CD4-positive, alpha-beta T cell (primary cell): ENCODE results near the gene IGF1R. TPM values are rescaled to one million over a fixed set of nuclear protein-coding genes. Genes with fewer than 3 reads are reported as not detected.

Experiments
- ATAC-seq: fragments of 200-7000 bp; cut with Tn5 transposase; one replicate; pipeline ENCODE4 v1.10.0; 2022; ENCODE audit warnings: mild to moderate bottlenecking; ENCODE audit not compliant: poor library complexity
- CTCF ChIA-PET: fragments of 350-600 bp; sonication (Branson Sonifier 250); formaldehyde crosslinking; loops from one replicate; lab custom pipeline; 2021; ENCODE audit warnings: antibody characterized with exemption, inconsistent platforms; lab: Charles Lee
- POLR2A ChIA-PET: fragments of 350-600 bp; sonication (Branson Sonifier 250); formaldehyde crosslinking; loops from one replicate; lab custom pipeline; 2021; ENCODE audit warnings: antibody characterized with exemption, inconsistent platforms; lab: Charles Lee
- DNase-seq, 14 experiments: peaks; one replicate each; pipeline ENCODE4 v3.0.0-alpha.2; 2013 to 2020; ENCODE audit warnings: mixed read lengths in 2 of 14
- H3K27ac ChIP-seq, 2 donors: one replicate each; pipeline versions ENCODE4 v1.5.1 to v1.7.0; 2013; ENCODE audit warnings: low read length in 2 of 2, low read depth in 1 of 2, mild to moderate bottlenecking in 1 of 2
- H3K27me3 ChIP-seq, 2 experiments: 1 replicate in 1 of 2; 2 replicates in 1 of 2; pipeline versions ENCODE4 v1.6.1 to v1.7.0; 2013; ENCODE audit warnings: low read length in 2 of 2, control low read depth in 1 of 2, mild to moderate bottlenecking in 1 of 2, moderate library complexity in 1 of 2; ENCODE audit not compliant: insufficient read depth in 2 of 2, control insufficient read depth in 1 of 2
- H3K36me3 ChIP-seq: one replicate; pipeline ENCODE4 v1.6.1; 2013; ENCODE audit warnings: low read length, control low read depth; ENCODE audit not compliant: insufficient read depth
- H3K4me1 ChIP-seq: one replicate; pipeline ENCODE4 v1.6.1; 2013; ENCODE audit warnings: low read length, control low read depth; ENCODE audit not compliant: insufficient read depth
- H3K4me3 ChIP-seq: one replicate; pipeline ENCODE4 v1.5.1; 2013; ENCODE audit warnings: mild to moderate bottlenecking, low read length, moderate library complexity
- H3K9me3 ChIP-seq, 2 experiments: 1 replicate in 1 of 2; 2 replicates in 1 of 2; pipeline versions ENCODE4 v1.6.1 to v1.7.0; 2013; ENCODE audit warnings: low read length in 2 of 2, mild to moderate bottlenecking in 2 of 2, control low read depth in 1 of 2, moderate library complexity in 1 of 2; ENCODE audit not compliant: control insufficient read depth in 1 of 2, insufficient read depth in 1 of 2
- H3K27ac Mint-ChIP-seq: one replicate; pipeline ENCODE4 v1.8.0; 2020; ENCODE audit warnings: mixed read lengths
- H3K27me3 Mint-ChIP-seq: one replicate; pipeline ENCODE4 v1.8.0; 2021; ENCODE audit warnings: mixed read lengths
- H3K36me3 Mint-ChIP-seq: one replicate; pipeline ENCODE4 v1.8.0; 2021; ENCODE audit warnings: low read depth, mixed read lengths
- H3K4me1 Mint-ChIP-seq: one replicate; pipeline ENCODE4 v1.8.0; 2021; ENCODE audit warnings: low read depth, mixed read lengths
- H3K4me3 Mint-ChIP-seq: one replicate; pipeline ENCODE4 v1.8.0; 2020; ENCODE audit warnings: mild to moderate bottlenecking, mixed read lengths
- H3K9me3 Mint-ChIP-seq: one replicate; pipeline ENCODE4 v1.8.0; 2020; ENCODE audit warnings: mixed read lengths
- CTCF ChIP-seq: fragments of 200-600 bp; IDR thresholded peaks from one replicate; pipeline ENCODE4 v1.8.0; 2022; ENCODE audit warnings: antibody characterized with exemption, mild to moderate bottlenecking
- intact Hi-C, 2 experiments: fragments of 100-400 bp; cut with DNase I in 1 of 2; cut with micrococcal nuclease in 1 of 2; formaldehyde crosslinking; loops; one replicate each; pipeline versions ENCODE4 v1.15.1 to v1.9.0; 2023 to 2025; cut with DNase I, micrococcal nuclease
- total RNA-seq, 174 experiments: library from RNA in 2 of 174; stranded (reverse) in 2 of 174; gene quantifications; one replicate each; pipeline ENCODE4 v1.2.3 and lab custom pipeline; 2021 to 2026

Gene IGF1R
- total RNA-seq, 2 experiments from 2014 or later = 39.2 to 40.3 TPM

- no peaks in the 10 kb centered on the region for H3K4me1 Mint-ChIP-seq
- H3K27me3 Mint-ChIP-seq = no peaks in the 10 kb centered on the region
- Histone ChIP-seq H3K27ac (no peak overlapping the region), H3K4me1 (no peaks in the 10 kb centered on the region), H3K4me3 (no peak overlapping the region), H3K9me3 (peaks cover 5 to 10% of the 10 kb centered on the region in 2 experiments), H3K27me3 (no peaks in the 10 kb centered on the region), H3K36me3 (no peaks in the 10 kb centered on the region)
- POLR2A ChIA-PET = no interaction called here
- no peak for TF ChIP-seq CTCF
- intact Hi-C loops = no loop called here
- DNase-seq (no peak), ATAC-seq (no peak)
- H3K36me3 Mint-ChIP-seq = no peaks in the 10 kb centered on the region
- no peak overlapping the region for H3K4me3 Mint-ChIP-seq
- H3K9me3 Mint-ChIP-seq = peaks cover 1% of the 10 kb centered on the region
- CTCF ChIA-PET = no interaction called here
- H3K27ac Mint-ChIP-seq = no peak overlapping the region
Observed at GRCh38 chr15:98980899-98981228, 332.5 kb downstream of the IGF1R start.

- TF ChIP-seq CTCF = no peak
- no peaks in the 10 kb centered on the region for H3K36me3 ChIP-seq
- Mint-ChIP-seq H3K4me1 (no peaks in the 10 kb centered on the region), H3K4me3 (no peak overlapping the region), H3K27me3 (peaks cover 4% of the 10 kb centered on the region), H3K36me3 (no peaks in the 10 kb centered on the region), H3K9me3 (peaks cover 6% of the 10 kb centered on the region), H3K27ac (no peak overlapping the region)
- CTCF ChIA-PET = no interaction called here
- no peaks in the 10 kb centered on the region for H3K27me3 ChIP-seq
- POLR2A ChIA-PET = no interaction called here
- H3K4me1 ChIP-seq = no peaks in the 10 kb centered on the region
- intact Hi-C loops = no loop called here
- H3K4me3 ChIP-seq = no peak overlapping the region
- ATAC-seq = no peak
- DNase-seq = no peak
- H3K9me3 ChIP-seq = peaks cover 10 to 12% of the 10 kb centered on the region in 2 experiments
- H3K27ac ChIP-seq = no peak overlapping the region
Observed at GRCh38 chr15:98981851-98982722, 333.7 kb downstream of the IGF1R start.

- no peaks in the 10 kb centered on the region for H3K36me3 ChIP-seq
Observed at GRCh38 chr15:98983334-98983733, 335.0 kb downstream of the IGF1R start.

More at GRCh38 chr15:98983334-98983733, 335.0 kb downstream of the IGF1R start:
- Histone ChIP-seq H3K27me3 (no peaks in the 10 kb centered on the region), H3K9me3 (peaks cover 12 to 19% of the 10 kb centered on the region in 2 experiments), H3K27ac (no peak overlapping the region), H3K4me1 (no peaks in the 10 kb centered on the region), H3K4me3 (no peak overlapping the region)
- no peak overlapping the region for H3K27ac Mint-ChIP-seq
- peaks cover 6% of the 10 kb centered on the region for H3K9me3 Mint-ChIP-seq
- ChIA-PET POLR2A (no interaction called here), CTCF (no interaction called here)
- ATAC-seq (no peak), DNase-seq (no peak)
- no peaks in the 10 kb centered on the region for H3K36me3 Mint-ChIP-seq
- intact Hi-C loops = no loop called here
- no peak overlapping the region for H3K4me3 Mint-ChIP-seq
- no peaks in the 10 kb centered on the region for H3K4me1 Mint-ChIP-seq
- no peak for TF ChIP-seq CTCF
- peaks cover 4% of the 10 kb centered on the region for H3K27me3 Mint-ChIP-seq
